ENCODE measurements around the gene KCNK18.
"Not testable (repeated sequence)": the region's sequence is repeated elsewhere in the genome, so short reads cannot be mapped to it uniquely, and the experiment has no call there.

The KCNK18 gene

GRCh38 chr10:117174439-117175214, 22.7 kb upstream of the KCNK18 start:
- DNase-seq (ENCODE audit: low read depth): peak; percentile 75

GRCh38 chr10:117175215-117175900, 21.9 kb upstream of the KCNK18 start:
- no peak for DNase-seq (ENCODE audit: low read depth)

- DNase-seq (ENCODE audit: low read depth): peak; percentile 64
Observed at GRCh38 chr10:117175901-117176534, 21.3 kb upstream of the KCNK18 start.

- DNase-seq (ENCODE audit: low read depth): no peak
Observed at GRCh38 chr10:117178190-117178589, 19.1 kb upstream of the KCNK18 start.

- DNase-seq (ENCODE audit: low read depth): no peak
Observed at GRCh38 chr10:117184296-117184695, 13.0 kb upstream of the KCNK18 start.

GRCh38 chr10:117184821-117185220, 12.5 kb upstream of the KCNK18 start:
- DNase-seq (ENCODE audit: low read depth): no peak

GRCh38 chr10:117185817-117186216, 11.5 kb upstream of the KCNK18 start:
- DNase-seq (ENCODE audit: low read depth): not testable (repeated sequence)

GRCh38 chr10:117186832-117187615, 10.3 kb upstream of the KCNK18 start:
- DNase-seq (ENCODE audit: low read depth): no peak

GRCh38 chr10:117188371-117188770, 8.9 kb upstream of the KCNK18 start:
- DNase-seq (ENCODE audit: low read depth): no peak

GRCh38 chr10:117189557-117189956, 7.7 kb upstream of the KCNK18 start:
- DNase-seq (ENCODE audit: low read depth): no peak

GRCh38 chr10:117198088-117198487, 799 bp downstream of the KCNK18 start:
- DNase-seq (ENCODE audit: low read depth): no peak

GRCh38 chr10:117201826-117202225, 4.5 kb downstream of the KCNK18 start:
- no peak for DNase-seq (ENCODE audit: low read depth)

- no peak for DNase-seq (ENCODE audit: low read depth)
Observed at GRCh38 chr10:117204316-117204715, 7.0 kb downstream of the KCNK18 start.

- DNase-seq (ENCODE audit: low read depth): no peak
Observed at GRCh38 chr10:117212176-117212575, 14.9 kb downstream of the KCNK18 start.

GRCh38 chr10:117214401-117214800, 17.1 kb downstream of the KCNK18 start:
- no peak for DNase-seq (ENCODE audit: low read depth)

- no peak for DNase-seq (ENCODE audit: low read depth)
Observed at GRCh38 chr10:117215079-117215478, 17.8 kb downstream of the KCNK18 start.

GRCh38 chr10:117216028-117216427, 18.7 kb downstream of the KCNK18 start:
- no peak for DNase-seq (ENCODE audit: low read depth)

GRCh38 chr10:117216611-117217195, 19.4 kb downstream of the KCNK18 start:
- DNase-seq (ENCODE audit: low read depth): peak; percentile 38

GRCh38 chr10:117217196-117217761, 20.0 kb downstream of the KCNK18 start:
- no peak for DNase-seq (ENCODE audit: low read depth)

GRCh38 chr10:117218654-117219053, 21.4 kb downstream of the KCNK18 start:
- no peak for DNase-seq (ENCODE audit: low read depth)

- DNase-seq (ENCODE audit: low read depth): no peak
Observed at GRCh38 chr10:117221156-117221711, 23.9 kb downstream of the KCNK18 start.
